Measurements from ENCODE around the gene CPEB2. TPM values are rescaled to one million over a fixed set of nuclear protein-coding genes. Genes with fewer than 3 reads are reported as not detected.
A peak's percentile ranks its signal among the peaks of the same experiment; 100 is the strongest.

CPEB2 gene
- total RNA-seq, 1 donor = 23.9 TPM

GRCh38 chr4:15012017-15012788 lies 9.9 kb downstream of the CPEB2 start:
- Histone ChIP-seq H3K4me1 (ENCODE audit: insufficient read depth, low read length) (peaks cover 45% of the 10 kb centered on the region), H3K4me3 (ENCODE audit: insufficient read depth, low read length) (no peak overlapping the region), H4K20me1 (ENCODE audit: insufficient read depth, low read length) (peaks cover 21% of the 10 kb centered on the region), H3K27me3 (ENCODE audit: insufficient read depth, low read length) (no peaks in the 10 kb centered on the region), H2AFZ (ENCODE audit: low read length) (no peak overlapping the region), H3K9me3 (ENCODE audit: low read depth, low read length) (no peaks in the 10 kb centered on the region), H3K36me3 (ENCODE audit: insufficient read depth, low read length) (peaks cover 81% of the 10 kb centered on the region), H3K79me2 (ENCODE audit: insufficient read depth, low read length) (peaks cover 98% of the 10 kb centered on the region), H3K27ac (ENCODE audit: low read depth, low read length) (peak overlapping the region; percentile 8), H3K4me2 (ENCODE audit: insufficient read depth, low read length) (no peak overlapping the region)
- TF ChIP-seq CTCF (IDR thresholded peaks at IDR 0.05; ENCODE audit: extremely low read depth, low read depth, low read length) = no peak
- no peak for DNase-seq (ENCODE audit: insufficient read length, low spot score, missing footprints)

GRCh38 chr4:15013585-15013984 lies 11.3 kb downstream of the CPEB2 start:
- H3K27ac ChIP-seq (ENCODE audit: low read depth, low read length) = no peak overlapping the region
- H3K4me3 ChIP-seq (ENCODE audit: insufficient read depth, low read length) = no peak overlapping the region
- no peak overlapping the region for H2AFZ ChIP-seq (ENCODE audit: low read length)
- no peak overlapping the region for H3K4me2 ChIP-seq (ENCODE audit: insufficient read depth, low read length)
- peaks cover 40% of the 10 kb centered on the region for H3K4me1 ChIP-seq (ENCODE audit: insufficient read depth, low read length)
- H3K36me3 ChIP-seq (ENCODE audit: insufficient read depth, low read length) = peaks cover 78% of the 10 kb centered on the region
- peaks cover 16% of the 10 kb centered on the region for H4K20me1 ChIP-seq (ENCODE audit: insufficient read depth, low read length)
- H3K27me3 ChIP-seq (ENCODE audit: insufficient read depth, low read length) = no peaks in the 10 kb centered on the region
- TF ChIP-seq CTCF (IDR thresholded peaks at IDR 0.05; ENCODE audit: extremely low read depth, low read depth, low read length) = no peak
- no peaks in the 10 kb centered on the region for H3K9me3 ChIP-seq (ENCODE audit: low read depth, low read length)
- H3K79me2 ChIP-seq (ENCODE audit: insufficient read depth, low read length) = peaks cover 97% of the 10 kb centered on the region
- no peak for DNase-seq (ENCODE audit: insufficient read length, low spot score, missing footprints)

- H3K36me3 ChIP-seq (ENCODE audit: insufficient read depth, low read length) = peaks cover 75% of the 10 kb centered on the region
- TF ChIP-seq CTCF (IDR thresholded peaks at IDR 0.05; ENCODE audit: extremely low read depth, low read depth, low read length) = no peak
- no peaks in the 10 kb centered on the region for H3K27me3 ChIP-seq (ENCODE audit: insufficient read depth, low read length)
- no peak overlapping the region for H3K4me2 ChIP-seq (ENCODE audit: insufficient read depth, low read length)
- H3K79me2 ChIP-seq (ENCODE audit: insufficient read depth, low read length) = peaks cover 97% of the 10 kb centered on the region
- H4K20me1 ChIP-seq (ENCODE audit: insufficient read depth, low read length) = peaks cover 2% of the 10 kb centered on the region
- no peak for DNase-seq (ENCODE audit: insufficient read length, low spot score, missing footprints)
- no peak overlapping the region for H3K27ac ChIP-seq (ENCODE audit: low read depth, low read length)
- H3K4me3 ChIP-seq (ENCODE audit: insufficient read depth, low read length) = no peak overlapping the region
- no peak overlapping the region for H2AFZ ChIP-seq (ENCODE audit: low read length)
- H3K4me1 ChIP-seq (ENCODE audit: insufficient read depth, low read length) = peaks cover 32% of the 10 kb centered on the region
- H3K9me3 ChIP-seq (ENCODE audit: low read depth, low read length) = no peaks in the 10 kb centered on the region
These were observed 12.9 kb downstream of the CPEB2 start for GRCh38 chr4:15015170-15015569.

- Histone ChIP-seq H3K4me2 (ENCODE audit: insufficient read depth, low read length) (no peak overlapping the region), H2AFZ (ENCODE audit: low read length) (no peak overlapping the region), H3K9me3 (ENCODE audit: low read depth, low read length) (no peaks in the 10 kb centered on the region), H3K36me3 (ENCODE audit: insufficient read depth, low read length) (peaks cover 70% of the 10 kb centered on the region), H3K4me1 (ENCODE audit: insufficient read depth, low read length) (peaks cover 35% of the 10 kb centered on the region), H4K20me1 (ENCODE audit: insufficient read depth, low read length) (peaks cover 3% of the 10 kb centered on the region), H3K4me3 (ENCODE audit: insufficient read depth, low read length) (no peak overlapping the region), H3K27ac (ENCODE audit: low read depth, low read length) (peak overlapping the region; percentile 29), H3K27me3 (ENCODE audit: insufficient read depth, low read length) (no peaks in the 10 kb centered on the region), H3K79me2 (ENCODE audit: insufficient read depth, low read length) (peaks cover 97% of the 10 kb centered on the region)
- TF ChIP-seq CTCF (IDR thresholded peaks at IDR 0.05; ENCODE audit: extremely low read depth, low read depth, low read length) = no peak
- no peak for DNase-seq (ENCODE audit: insufficient read length, low spot score, missing footprints)
These were observed 16.1 kb downstream of the CPEB2 start for GRCh38 chr4:15018361-15018760.
